Naive thymus-derived CD4-positive, alpha-beta T cell (primary cell): ENCODE results near the gene NR3C2. TPM values are rescaled to one million over a fixed set of nuclear protein-coding genes. Genes with fewer than 3 reads are reported as not detected.
A peak's percentile ranks its signal among the peaks of the same experiment; 100 is the strongest.

ENCODE experiments used
- ATAC-seq: fragments of 150-1000 bp; cut with Tn5 transposase; 2 replicates; pipeline ENCODE4 v1.10.0; 2021; ENCODE audit warnings: mild to moderate bottlenecking, moderate library complexity
- CTCF ChIA-PET: fragments of 350-600 bp; sonication (Branson Sonifier 250); formaldehyde crosslinking; loops from one replicate; lab custom pipeline; 2021; ENCODE audit warnings: antibody characterized with exemption; lab: Charles Lee
- POLR2A ChIA-PET: fragments of 350-600 bp; sonication (Branson Sonifier 250); formaldehyde crosslinking; loops from one replicate; lab custom pipeline; 2021; ENCODE audit warnings: antibody characterized with exemption, inconsistent platforms; lab: Charles Lee
- DNase-seq, 9 donors: peaks; one replicate each; pipeline versions ENCODE4 v3.0.0 to v3.0.0-alpha.2; 2020 to 2022; ENCODE audit warnings: mixed read lengths in 1 of 9
- H3K27ac ChIP-seq: one replicate; pipeline ENCODE4 v1.7.0; 2013; ENCODE audit warnings: mild to moderate bottlenecking, low read depth, low read length, moderate library complexity
- H3K27me3 ChIP-seq, 2 donors: one replicate each; pipeline ENCODE4 v1.7.0; 2013; ENCODE audit warnings: low read length in 2 of 2, mild to moderate bottlenecking in 2 of 2, moderate library complexity in 2 of 2; ENCODE audit not compliant: control insufficient read depth in 2 of 2, insufficient read depth in 2 of 2
- H3K36me3 ChIP-seq, 3 experiments: 1 replicate in 2 of 3; 2 replicates in 1 of 3; pipeline ENCODE4 v1.7.0; 2013; ENCODE audit warnings: low read length in 3 of 3, mild to moderate bottlenecking in 3 of 3, moderate library complexity in 1 of 3; ENCODE audit not compliant: insufficient read depth in 3 of 3, control insufficient read depth in 2 of 3
- H3K4me1 ChIP-seq, 2 donors: one replicate each; pipeline ENCODE4 v1.7.0; 2013; ENCODE audit warnings: low read length in 2 of 2, mild to moderate bottlenecking in 2 of 2, moderate library complexity in 1 of 2; ENCODE audit not compliant: control insufficient read depth in 2 of 2, insufficient read depth in 2 of 2
- H3K4me3 ChIP-seq: 2 replicates; pipeline ENCODE4 v1.7.0; 2013; ENCODE audit warnings: mild to moderate bottlenecking, low read length
- H3K9me3 ChIP-seq, 3 experiments: 1 replicate in 2 of 3; 2 replicates in 1 of 3; pipeline ENCODE4 v1.7.0; 2013; ENCODE audit warnings: low read length in 3 of 3; ENCODE audit not compliant: control insufficient read depth in 2 of 3
- H3K27ac Mint-ChIP-seq, 9 donors: one replicate each; pipeline ENCODE4 v1.8.0; 2020 to 2022; ENCODE audit warnings: mixed read lengths in 9 of 9, mild to moderate bottlenecking in 8 of 9, moderate library complexity in 5 of 9, inconsistent platforms in 2 of 9
- H3K27me3 Mint-ChIP-seq, 5 donors: one replicate each; pipeline ENCODE4 v1.8.0; 2021 to 2022; ENCODE audit warnings: mixed read lengths in 5 of 5, mild to moderate bottlenecking in 1 of 5
- H3K36me3 Mint-ChIP-seq, 5 donors: one replicate each; pipeline ENCODE4 v1.8.0; 2020 to 2022; ENCODE audit warnings: mixed read lengths in 5 of 5, mild to moderate bottlenecking in 3 of 5, inconsistent platforms in 1 of 5
- H3K4me1 Mint-ChIP-seq, 7 donors: one replicate each; pipeline ENCODE4 v1.8.0; 2020 to 2022; ENCODE audit warnings: mixed read lengths in 7 of 7, mild to moderate bottlenecking in 3 of 7, inconsistent platforms in 1 of 7
- H3K4me3 Mint-ChIP-seq, 10 donors: one replicate each; pipeline ENCODE4 v1.8.0; 2020 to 2022; ENCODE audit warnings: mild to moderate bottlenecking in 10 of 10, mixed read lengths in 10 of 10, moderate library complexity in 6 of 10, inconsistent platforms in 2 of 10
- H3K9me3 Mint-ChIP-seq, 11 donors: one replicate each; pipeline ENCODE4 v1.8.0; 2020 to 2022; ENCODE audit warnings: mixed read lengths in 11 of 11, mild to moderate bottlenecking in 4 of 11, inconsistent platforms in 1 of 11, moderate library complexity in 1 of 11
- intact Hi-C, 2 donors: fragments of 100-400 bp; cut with micrococcal nuclease; formaldehyde crosslinking; loops; one replicate each; pipeline ENCODE4 v1.15.1; 2023
- polyA plus RNA-seq, 2 donors: library from polyadenylated mRNA; unstranded; fragments of 300-500 nt; fragmentation: Illumina TruSeq; gene quantifications; one replicate each; pipeline ENCODE4 v1.2.3, GENCODE V29; 2021
- total RNA-seq, 6 experiments: library from RNA in 5 of 6; stranded (reverse) in 5 of 6; gene quantifications; 1 replicate in 5 of 6; 2 replicates in 1 of 6; pipeline ENCODE4 v1.2.3 and lab custom pipeline; 2021 to 2026

The NR3C2 gene
- total and polyA plus RNA-seq, 7 experiments from 2014 or later: 2.2 to 55.2 (median 38.6) TPM

GRCh38 chr4:148118179-148118578 lies 324.0 kb downstream of the NR3C2 start:
- peaks cover 0 to 74% (median 63%) of the 10 kb centered on the region in 5 donors for H3K36me3 Mint-ChIP-seq
- peaks cover 0 to 7% of the 10 kb centered on the region in 2 donors for H3K4me1 ChIP-seq
- ATAC-seq (no peak), DNase-seq (no peak)
- no peak overlapping the region for H3K4me3 ChIP-seq
- CTCF ChIA-PET: interaction anchor here (0.6 kb wide), 1 partner anchor 632 kb away, joined by 3 read pairs; no protein-coding TSS in a partner anchor
- H3K4me3 Mint-ChIP-seq: peak overlapping the region in 3 of 10 donors; percentile 21 to 48 (median 41)
- peaks cover 0 to 1% (median 0%) of the 10 kb centered on the region in 3 experiments for H3K9me3 ChIP-seq
- H3K27ac Mint-ChIP-seq: peak overlapping the region in 7 of 9 donors; percentile 18 to 72 (median 53)
- H3K9me3 Mint-ChIP-seq: peaks cover under 1 to 14% (median 4%) of the 10 kb centered on the region in 11 donors
- H3K27ac ChIP-seq: no peak overlapping the region
- H3K4me1 Mint-ChIP-seq: peaks cover 0 to 66% (median 55%) of the 10 kb centered on the region in 7 donors
- POLR2A ChIA-PET: no interaction called here
- intact Hi-C loops: no loop called here
- peaks cover 0 to 22% (median 0%) of the 10 kb centered on the region in 3 experiments for H3K36me3 ChIP-seq
- H3K27me3 ChIP-seq: no peaks in the 10 kb centered on the region
- no peaks in the 10 kb centered on the region for H3K27me3 Mint-ChIP-seq

GRCh38 chr4:148116969-148117368 lies 325.2 kb downstream of the NR3C2 start:
- H3K4me1 Mint-ChIP-seq: peaks cover 4 to 73% (median 67%) of the 10 kb centered on the region in 7 donors
- peaks cover 0 to 5% (median 0%) of the 10 kb centered on the region in 11 donors for H3K9me3 Mint-ChIP-seq
- ChIA-PET CTCF (interaction anchor here (0.5 kb wide), 1 partner anchor 116 kb away, joined by 4 read pairs; no protein-coding TSS in a partner anchor), POLR2A (no interaction called here)
- no peak for ATAC-seq
- H3K27me3 Mint-ChIP-seq: no peaks in the 10 kb centered on the region
- peaks cover 0 to 71% (median 60%) of the 10 kb centered on the region in 5 donors for H3K36me3 Mint-ChIP-seq
- peak overlapping the region in 4 of 10 donors; percentile 24 to 41 (median 32) for H3K4me3 Mint-ChIP-seq
- Histone ChIP-seq H3K27me3 (no peaks in the 10 kb centered on the region), H3K4me1 (peaks cover 0 to 12% of the 10 kb centered on the region in 2 donors), H3K27ac (no peak overlapping the region), H3K36me3 (peaks cover 0 to 22% (median 0%) of the 10 kb centered on the region in 3 experiments), H3K4me3 (no peak overlapping the region), H3K9me3 (no peaks in the 10 kb centered on the region)
- intact Hi-C loops: no loop called here
- H3K27ac Mint-ChIP-seq: peak overlapping the region in 8 of 9 donors; percentile 31 to 80 (median 63)
- no peak for DNase-seq

GRCh38 chr4:148116264-148116663 lies 325.9 kb downstream of the NR3C2 start:
- intact Hi-C loops: no loop called here
- H3K27ac Mint-ChIP-seq: peak overlapping the region in 7 of 9 donors; percentile 3 to 80 (median 52)
- peaks cover 4 to 78% (median 73%) of the 10 kb centered on the region in 7 donors for H3K4me1 Mint-ChIP-seq
- peaks cover 0 to 24% (median 0%) of the 10 kb centered on the region in 3 experiments for H3K36me3 ChIP-seq
- H3K27me3 ChIP-seq: no peaks in the 10 kb centered on the region
- no peaks in the 10 kb centered on the region for H3K27me3 Mint-ChIP-seq
- H3K36me3 Mint-ChIP-seq: peaks cover 0 to 70% (median 59%) of the 10 kb centered on the region in 5 donors
- H3K9me3 Mint-ChIP-seq: peaks cover 0 to 2% (median 0%) of the 10 kb centered on the region in 11 donors
- H3K9me3 ChIP-seq: no peaks in the 10 kb centered on the region
- H3K27ac ChIP-seq: no peak overlapping the region
- peak overlapping the region in 3 of 10 donors; percentile 19 to 24 (median 22) for H3K4me3 Mint-ChIP-seq
- ChIA-PET POLR2A (no interaction called here), CTCF (no interaction called here)
- DNase-seq (peak in 1 of 9 donors; percentile 6), ATAC-seq (no peak)
- peaks cover 0 to 13% of the 10 kb centered on the region in 2 donors for H3K4me1 ChIP-seq
- no peak overlapping the region for H3K4me3 ChIP-seq

- Histone ChIP-seq H3K27ac (no peak overlapping the region), H3K4me1 (peaks cover 0 to 13% of the 10 kb centered on the region in 2 donors), H3K9me3 (no peaks in the 10 kb centered on the region), H3K36me3 (peaks cover 0 to 21% (median 0%) of the 10 kb centered on the region in 3 experiments), H3K4me3 (no peak overlapping the region), H3K27me3 (no peaks in the 10 kb centered on the region)
- peaks cover 4 to 77% (median 68%) of the 10 kb centered on the region in 7 donors for H3K4me1 Mint-ChIP-seq
- peaks cover 0 to 2% (median 0%) of the 10 kb centered on the region in 11 donors for H3K9me3 Mint-ChIP-seq
- H3K27ac Mint-ChIP-seq: peak overlapping the region in 3 of 9 donors; percentile 20 to 38 (median 24)
- no peak for ATAC-seq
- intact Hi-C loops: loop anchor here in 1 of 2 donors (5.0 kb wide), 1 partner anchor 62 kb away; no protein-coding TSS in a partner anchor
- ChIA-PET POLR2A (no interaction called here), CTCF (no interaction called here)
- no peak overlapping the region for H3K4me3 Mint-ChIP-seq
- peaks cover 0 to 72% (median 45%) of the 10 kb centered on the region in 5 donors for H3K36me3 Mint-ChIP-seq
- no peaks in the 10 kb centered on the region for H3K27me3 Mint-ChIP-seq
- DNase-seq: no peak
These were observed 327.8 kb downstream of the NR3C2 start for GRCh38 chr4:148114436-148114835.

- Histone ChIP-seq H3K36me3 (peaks cover 0 to 28% (median 0%) of the 10 kb centered on the region in 3 experiments), H3K4me1 (peaks cover 0 to 13% of the 10 kb centered on the region in 2 donors), H3K27ac (no peak overlapping the region), H3K9me3 (no peaks in the 10 kb centered on the region), H3K4me3 (no peak overlapping the region), H3K27me3 (no peaks in the 10 kb centered on the region)
- Mint-ChIP-seq H3K27ac (peak overlapping the region in 6 of 9 donors; percentile 38 to 82 (median 65)), H3K9me3 (peaks cover 0 to 5% (median 0%) of the 10 kb centered on the region in 11 donors), H3K36me3 (peaks cover 0 to 72% (median 50%) of the 10 kb centered on the region in 5 donors), H3K4me3 (peak overlapping the region in 5 of 10 donors; percentile 16 to 57 (median 36)), H3K4me1 (peaks cover 4 to 57% (median 48%) of the 10 kb centered on the region in 7 donors), H3K27me3 (no peaks in the 10 kb centered on the region)
- ChIA-PET CTCF (no interaction called here), POLR2A (no interaction called here)
- DNase-seq: peak in 2 of 9 donors; percentile 8 to 13
- intact Hi-C loops: loop anchor here in 1 of 2 donors (5.0 kb wide), 1 partner anchor 60 kb away; no protein-coding TSS in a partner anchor
- no peak for ATAC-seq
These were observed 329.8 kb downstream of the NR3C2 start for GRCh38 chr4:148112231-148112982.

GRCh38 chr4:148110169-148110568 lies 332.0 kb downstream of the NR3C2 start:
- peaks cover 0 to 6% of the 10 kb centered on the region in 2 donors for H3K4me1 ChIP-seq
- intact Hi-C loops: loop anchor here in 1 of 2 donors (5.0 kb wide), 1 partner anchor 58 kb away; no protein-coding TSS in a partner anchor
- H3K4me3 ChIP-seq: no peak overlapping the region
- POLR2A ChIA-PET: interaction anchor here (0.6 to 0.9 kb wide), 2 partner anchors 54 to 347 kb away, joined by 3 read pairs; no protein-coding TSS in a partner anchor
- DNase-seq (no peak), ATAC-seq (no peak)
- H3K27ac ChIP-seq: no peak overlapping the region
- H3K27me3 Mint-ChIP-seq: no peaks in the 10 kb centered on the region
- CTCF ChIA-PET: no interaction called here
- H3K4me3 Mint-ChIP-seq: no peak overlapping the region
- H3K27ac Mint-ChIP-seq: no peak overlapping the region
- H3K9me3 ChIP-seq: no peaks in the 10 kb centered on the region
- H3K36me3 ChIP-seq: peaks cover 0 to 28% (median 0%) of the 10 kb centered on the region in 3 experiments
- peaks cover 4 to 54% (median 45%) of the 10 kb centered on the region in 7 donors for H3K4me1 Mint-ChIP-seq
- peaks cover 0 to 92% (median 66%) of the 10 kb centered on the region in 5 donors for H3K36me3 Mint-ChIP-seq
- no peaks in the 10 kb centered on the region for H3K27me3 ChIP-seq
- peaks cover 0 to 5% (median 0%) of the 10 kb centered on the region in 11 donors for H3K9me3 Mint-ChIP-seq
